Measurements from ENCODE around the gene EIF4A3. TPM values are rescaled to one million over a fixed set of nuclear protein-coding genes. Genes with fewer than 3 reads are reported as not detected.

EIF4A3 gene
- total and polyA plus RNA-seq, 9 of the 15 experiments (the other 6 are each of a cell fraction or from before 2014, with no cell fraction given), result 62.7 to 171 (median 127) TPM

DNA sequence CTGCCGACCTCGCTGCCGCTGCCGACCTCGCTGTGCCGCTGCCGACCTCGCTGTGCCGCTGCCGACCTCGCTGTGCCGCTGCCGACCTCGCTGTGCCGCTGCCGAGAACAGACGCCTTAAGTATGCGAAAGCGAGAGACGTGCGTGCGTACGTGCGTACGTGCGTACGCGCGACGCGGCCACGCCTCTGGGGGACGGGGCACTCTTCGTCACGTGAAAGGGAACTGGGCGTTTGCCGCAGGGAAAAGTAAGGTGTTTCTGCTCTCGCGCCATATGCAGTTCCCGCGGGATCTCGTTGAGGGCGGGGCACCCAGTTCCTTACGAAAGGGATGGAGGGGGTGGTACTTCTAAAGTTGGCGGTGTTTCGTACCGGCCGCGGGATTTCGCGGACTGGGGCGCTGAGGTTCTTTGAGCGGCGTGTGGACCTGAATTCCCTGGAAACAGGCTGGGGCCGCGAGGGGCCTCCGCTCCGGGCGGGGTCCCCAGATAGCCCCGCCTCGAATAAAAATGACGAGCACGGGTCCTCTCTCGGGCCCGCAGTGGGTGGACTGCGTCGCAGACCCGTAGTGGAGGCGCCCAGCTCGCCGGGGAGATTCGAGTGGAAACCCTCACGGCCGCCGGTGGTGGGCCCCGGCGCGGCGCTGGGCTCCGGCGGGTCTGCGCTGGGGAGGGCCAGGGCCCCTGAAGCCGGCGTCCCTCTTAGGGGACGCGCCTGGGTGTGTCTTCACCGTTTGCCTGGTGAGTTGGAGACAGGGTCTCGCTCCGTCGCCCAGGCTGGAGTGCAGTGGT is at the start of gene EIF4A3 (continued):
- TF ChIP-seq RAD21 (CRISPR knock-in tag; conservative IDR thresholded peaks at IDR 0.05 in 1 of 2, IDR thresholded peaks at IDR 0.05 in 1 of 2) (no peak), NCOA6 (IDR thresholded peaks at IDR 0.05) (peak; percentile 98), NCOR1 (IDR thresholded peaks at IDR 0.05) (no peak), ZNF609 (CRISPR knock-in tag; IDR thresholded peaks at IDR 0.05; ENCODE audit: borderline replicate concordance) (no peak), ERF (CRISPR knock-in tag; IDR thresholded peaks at IDR 0.05) (0 out of 2 replicates have a peak, but pooled peaks have one; percentile 39), HBP1 (CRISPR knock-in tag; IDR thresholded peaks at IDR 0.05) (0 out of 2 replicates have a peak, but pooled peaks have one; percentile 5), PCBP1 (IDR thresholded peaks at IDR 0.05; ENCODE audit: low read depth, low read length, poor library complexity, severe bottlenecking) (peak; percentile 18), MTA3 (IDR thresholded peaks at IDR 0.05; ENCODE audit: borderline replicate concordance) (peak; percentile 94), NR2C2 (CRISPR knock-in tag; IDR thresholded peaks at IDR 0.05) (no peak), NR2C2 (tag; IDR thresholded peaks at IDR 0.05) (peak; percentile 66), KDM2B (CRISPR knock-in tag; IDR thresholded peaks at IDR 0.05) (0 out of 2 replicates have a peak, but pooled peaks have one; percentile 67), EP400 (IDR thresholded peaks at IDR 0.05) (peak; percentile 70), RBBP5 (IDR thresholded peaks at IDR 0.05; ENCODE audit: borderline replicate concordance, insufficient read depth, low read length, poor library complexity, severe bottlenecking) (peak; percentile 25), GABPB1 (CRISPR knock-in tag; IDR thresholded peaks at IDR 0.05) (no peak; the same call in 1 of the 2 replicates), LARP7 (IDR thresholded peaks at IDR 0.05) (no peak), BACH1 (tag; IDR thresholded peaks at IDR 0.05) (no peak), SIN3A (IDR thresholded peaks at IDR 0.05; ENCODE audit: borderline replicate concordance in 2 of 2, control insufficient read depth in 1 of 2, low read depth in 2 of 2, low read length in 2 of 2) (peak; percentile 5 to 76; a peak in 2 of 4 replicates)
- TF ChIP-seq, protein P1, sequence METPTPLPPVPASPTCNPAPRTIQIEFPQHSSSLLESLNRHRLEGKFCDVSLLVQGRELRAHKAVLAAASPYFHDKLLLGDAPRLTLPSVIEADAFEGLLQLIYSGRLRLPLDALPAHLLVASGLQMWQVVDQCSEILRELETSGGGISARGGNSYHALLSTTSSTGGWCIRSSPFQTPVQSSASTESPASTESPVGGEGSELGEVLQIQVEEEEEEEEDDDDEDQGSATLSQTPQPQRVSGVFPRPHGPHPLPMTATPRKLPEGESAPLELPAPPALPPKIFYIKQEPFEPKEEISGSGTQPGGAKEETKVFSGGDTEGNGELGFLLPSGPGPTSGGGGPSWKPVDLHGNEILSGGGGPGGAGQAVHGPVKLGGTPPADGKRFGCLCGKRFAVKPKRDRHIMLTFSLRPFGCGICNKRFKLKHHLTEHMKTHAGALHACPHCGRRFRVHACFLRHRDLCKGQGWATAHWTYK (CRISPR knock-in tag; IDR thresholded peaks at IDR 0.05), result peak; percentile 47; the same call in 1 of the 2 replicates
